Endothelial cell of umbilical vein (primary cell): ENCODE measurements around the gene PTPN20.

Experiments used
- EZH2 ChIP-seq: IDR thresholded peaks from 2 replicates; pipeline ENCODE4 v1.6.1; 2012; ENCODE audit warnings: borderline replicate concordance, low read depth, mild to moderate bottlenecking, moderate library complexity, low read length, inconsistent platforms; ENCODE audit not compliant: severe bottlenecking
- FOS ChIP-seq: IDR thresholded peaks from 2 replicates; pipeline ENCODE4 v1.6.1; 2011; ENCODE audit warnings: mild to moderate bottlenecking, low read length, moderate library complexity, borderline replicate concordance; ENCODE audit not compliant: insufficient read depth
- GATA2 ChIP-seq: IDR thresholded peaks from 2 replicates; pipeline ENCODE4 v1.7.0; 2011; ENCODE audit warnings: low read depth, mild to moderate bottlenecking, moderate library complexity, mixed read lengths, low read length; ENCODE audit not compliant: insufficient read length, insufficient read depth
- MYC ChIP-seq: IDR thresholded peaks from one replicate; pipeline ENCODE4 v1.6.1; 2011; ENCODE audit warnings: mild to moderate bottlenecking, low read depth, low read length
- POLR2A ChIP-seq: IDR thresholded peaks from 2 replicates; pipeline ENCODE4 v1.6.1; 2012; ENCODE audit warnings: low read depth, mild to moderate bottlenecking, control low read depth, low read length
- POLR2AphosphoS5 ChIP-seq: IDR thresholded peaks from 2 replicates; pipeline ENCODE4 v1.6.1; 2012; ENCODE audit warnings: low read depth, mild to moderate bottlenecking, control low read depth, low read length, moderate library complexity; ENCODE audit not compliant: insufficient read depth
- TF ChIP-seq, protein P1 (sequence below), 2 donors: IDR thresholded peaks; 1 replicate in 1 of 2; 2 replicates in 1 of 2; pipeline ENCODE4 v1.5.1; 2011; ENCODE audit warnings: low read length in 2 of 2, mild to moderate bottlenecking in 2 of 2, moderate library complexity in 2 of 2, control low read depth in 1 of 2, inconsistent platforms in 1 of 2, low read depth in 1 of 2; ENCODE audit not compliant: insufficient read depth in 1 of 2; ENCODE audit errors: extremely low read depth in 1 of 2
- TF ChIP-seq, protein P2 (sequence below): IDR thresholded peaks from 2 replicates; pipeline ENCODE4 v1.6.1; 2011; ENCODE audit not compliant: insufficient read depth, insufficient read length

DNA sequence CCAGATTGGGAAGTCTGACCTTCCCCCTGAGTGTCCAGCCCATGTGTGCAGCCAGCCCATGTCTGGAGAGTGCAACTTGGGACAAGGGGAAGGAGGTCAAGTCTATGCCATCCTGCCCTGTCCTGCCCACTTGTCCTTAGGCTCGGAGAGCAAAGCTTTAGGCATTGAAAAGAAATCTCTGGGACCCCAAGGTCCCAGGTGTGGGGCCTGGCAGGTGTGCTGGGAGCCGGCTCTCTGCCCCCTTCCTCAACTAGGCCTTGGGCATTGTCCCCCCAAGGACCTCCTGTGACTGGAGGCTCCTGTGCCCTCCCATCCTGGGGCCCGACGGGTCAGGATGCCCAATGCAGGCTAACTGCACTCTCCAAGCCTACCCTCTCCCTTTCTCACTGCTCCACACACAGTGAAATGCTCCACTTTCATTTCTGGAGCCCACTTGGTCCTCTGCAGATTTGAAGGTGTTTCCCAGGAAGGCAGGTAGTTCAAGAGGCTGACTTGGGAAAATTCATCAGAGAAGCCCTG lies 124.7 kb downstream of the PTPN20 start:
- TF ChIP-seq, protein P1, sequence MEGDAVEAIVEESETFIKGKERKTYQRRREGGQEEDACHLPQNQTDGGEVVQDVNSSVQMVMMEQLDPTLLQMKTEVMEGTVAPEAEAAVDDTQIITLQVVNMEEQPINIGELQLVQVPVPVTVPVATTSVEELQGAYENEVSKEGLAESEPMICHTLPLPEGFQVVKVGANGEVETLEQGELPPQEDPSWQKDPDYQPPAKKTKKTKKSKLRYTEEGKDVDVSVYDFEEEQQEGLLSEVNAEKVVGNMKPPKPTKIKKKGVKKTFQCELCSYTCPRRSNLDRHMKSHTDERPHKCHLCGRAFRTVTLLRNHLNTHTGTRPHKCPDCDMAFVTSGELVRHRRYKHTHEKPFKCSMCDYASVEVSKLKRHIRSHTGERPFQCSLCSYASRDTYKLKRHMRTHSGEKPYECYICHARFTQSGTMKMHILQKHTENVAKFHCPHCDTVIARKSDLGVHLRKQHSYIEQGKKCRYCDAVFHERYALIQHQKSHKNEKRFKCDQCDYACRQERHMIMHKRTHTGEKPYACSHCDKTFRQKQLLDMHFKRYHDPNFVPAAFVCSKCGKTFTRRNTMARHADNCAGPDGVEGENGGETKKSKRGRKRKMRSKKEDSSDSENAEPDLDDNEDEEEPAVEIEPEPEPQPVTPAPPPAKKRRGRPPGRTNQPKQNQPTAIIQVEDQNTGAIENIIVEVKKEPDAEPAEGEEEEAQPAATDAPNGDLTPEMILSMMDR (IDR thresholded peaks at IDR 0.05; ENCODE audit: extremely low read depth in 1 of 2, insufficient read depth in 1 of 2, low read depth in 1 of 2, low read length in 2 of 2) = no peak
- no peak for TF ChIP-seq POLR2A
- no peak for TF ChIP-seq FOS
- TF ChIP-seq EZH2 = no peak
- TF ChIP-seq MYC = no peak
- TF ChIP-seq, protein P2, sequence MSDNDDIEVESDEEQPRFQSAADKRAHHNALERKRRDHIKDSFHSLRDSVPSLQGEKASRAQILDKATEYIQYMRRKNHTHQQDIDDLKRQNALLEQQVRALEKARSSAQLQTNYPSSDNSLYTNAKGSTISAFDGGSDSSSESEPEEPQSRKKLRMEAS = no peak
- no peak for TF ChIP-seq POLR2AphosphoS5
- no peak for TF ChIP-seq GATA2
